ENCODE data around the gene UAP1L1. TPM values are rescaled to one million over a fixed set of nuclear protein-coding genes. Genes with fewer than 3 reads are reported as not detected.

UAP1L1 gene
- total RNA-seq, 3 donors from 2014 or later, result 6.7 to 12.0 (median 6.9) TPM

- intact Hi-C loops (cut with DNase I; ENCODE audit: low total_unique reads), result no loop called here
These were observed 38.4 kb upstream of the UAP1L1 start for GRCh38 chr9:137038916-137039315.

DNA sequence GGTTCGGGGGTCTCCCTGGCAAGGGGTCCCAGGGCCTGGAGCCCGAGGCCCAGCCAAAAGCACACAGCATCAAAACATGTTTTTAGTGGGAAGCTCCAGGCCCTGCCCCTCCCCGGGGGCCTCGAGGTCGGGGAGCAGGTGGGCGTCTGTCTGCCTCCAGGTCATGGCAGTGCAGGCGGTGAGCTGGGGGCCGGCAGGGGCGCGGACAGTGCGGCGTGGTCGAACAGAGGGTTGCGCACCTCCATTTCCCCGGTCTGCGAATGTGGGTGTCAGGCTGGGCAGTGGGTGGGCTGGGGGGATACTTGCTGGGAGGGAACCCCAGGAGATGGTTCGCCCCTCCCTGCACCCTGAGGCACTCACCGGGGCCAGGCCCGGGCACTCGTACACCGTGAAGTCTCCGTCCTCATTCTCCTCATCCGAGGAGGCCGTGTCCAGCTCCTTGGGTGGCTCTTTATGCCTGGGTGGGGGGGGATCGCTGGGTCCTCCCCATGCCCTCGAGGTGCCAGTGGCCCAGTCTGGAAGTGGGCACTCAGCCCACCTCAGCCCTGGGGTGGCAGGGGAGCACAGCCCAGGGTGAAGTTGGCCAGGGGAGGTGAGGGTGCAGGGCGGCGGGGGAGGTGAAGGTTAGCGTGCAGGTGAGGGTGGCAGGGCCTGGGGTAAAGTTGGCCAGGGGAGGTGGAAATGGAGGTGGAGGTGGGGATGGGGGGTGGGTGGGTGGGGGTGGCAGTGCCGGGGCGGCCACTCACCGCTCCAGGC lies 37.5 kb upstream of the UAP1L1 start:
- Histone ChIP-seq H3K36me3 (no peaks in the 10 kb centered on the region), H3K9me3 (no peaks in the 10 kb centered on the region), H3K4me3 (no peak overlapping the region), H3K4me1 (peaks cover 3 to 9% of the 10 kb centered on the region in 2 donors), H3K27ac (no peak overlapping the region), H3K27me3 (no peaks in the 10 kb centered on the region)
- TF ChIP-seq POLR2A (IDR thresholded peaks at IDR 0.05), result no peak
- TF ChIP-seq POLR2AphosphoS5 (IDR thresholded peaks at IDR 0.05), result no peak
- TF ChIP-seq, protein P1, sequence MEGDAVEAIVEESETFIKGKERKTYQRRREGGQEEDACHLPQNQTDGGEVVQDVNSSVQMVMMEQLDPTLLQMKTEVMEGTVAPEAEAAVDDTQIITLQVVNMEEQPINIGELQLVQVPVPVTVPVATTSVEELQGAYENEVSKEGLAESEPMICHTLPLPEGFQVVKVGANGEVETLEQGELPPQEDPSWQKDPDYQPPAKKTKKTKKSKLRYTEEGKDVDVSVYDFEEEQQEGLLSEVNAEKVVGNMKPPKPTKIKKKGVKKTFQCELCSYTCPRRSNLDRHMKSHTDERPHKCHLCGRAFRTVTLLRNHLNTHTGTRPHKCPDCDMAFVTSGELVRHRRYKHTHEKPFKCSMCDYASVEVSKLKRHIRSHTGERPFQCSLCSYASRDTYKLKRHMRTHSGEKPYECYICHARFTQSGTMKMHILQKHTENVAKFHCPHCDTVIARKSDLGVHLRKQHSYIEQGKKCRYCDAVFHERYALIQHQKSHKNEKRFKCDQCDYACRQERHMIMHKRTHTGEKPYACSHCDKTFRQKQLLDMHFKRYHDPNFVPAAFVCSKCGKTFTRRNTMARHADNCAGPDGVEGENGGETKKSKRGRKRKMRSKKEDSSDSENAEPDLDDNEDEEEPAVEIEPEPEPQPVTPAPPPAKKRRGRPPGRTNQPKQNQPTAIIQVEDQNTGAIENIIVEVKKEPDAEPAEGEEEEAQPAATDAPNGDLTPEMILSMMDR (IDR thresholded peaks at IDR 0.05), result no peak
- DNase-seq (ENCODE audit: low spot score in 2 of 2), result no peak
- intact Hi-C loops (cut with DNase I; ENCODE audit: low total_unique reads), result no loop called here

More at GRCh38 chr9:137038916-137039315, 38.4 kb upstream of the UAP1L1 start:
- no peak overlapping the region for H3K4me3 ChIP-seq
- no peak overlapping the region for H3K27ac ChIP-seq
- DNase-seq (ENCODE audit: low spot score in 2 of 2), result no peak
- H3K4me1 ChIP-seq, result peaks cover 7 to 9% of the 10 kb centered on the region in 2 donors
- no peak for TF ChIP-seq POLR2A (IDR thresholded peaks at IDR 0.05)
- TF ChIP-seq, protein P1 (IDR thresholded peaks at IDR 0.05), result no peak
- no peaks in the 10 kb centered on the region for H3K27me3 ChIP-seq
- H3K9me3 ChIP-seq, result no peaks in the 10 kb centered on the region
- no peaks in the 10 kb centered on the region for H3K36me3 ChIP-seq

DNA sequence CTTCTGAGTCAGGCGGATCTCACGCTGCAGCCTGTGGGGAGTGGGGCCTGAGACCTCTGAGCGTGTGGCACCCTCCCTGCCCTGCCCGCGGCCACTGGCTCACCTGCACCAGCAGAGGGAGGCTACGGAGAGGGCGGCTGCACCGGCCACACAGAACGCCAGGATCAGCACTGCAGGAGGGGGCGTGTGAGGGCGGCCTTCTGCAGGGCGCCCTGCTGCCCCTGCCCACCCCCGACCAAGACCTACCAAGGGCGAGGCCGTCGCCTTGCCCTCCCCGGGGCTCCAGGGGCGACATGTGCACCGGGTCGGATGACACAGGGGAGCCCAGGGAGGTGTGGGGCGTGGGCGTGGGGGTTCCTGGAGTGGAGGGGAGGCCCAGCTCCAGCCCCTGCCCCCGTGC lies 36.7 kb upstream of the UAP1L1 start:
- Histone ChIP-seq H3K4me1 (peaks cover 5 to 12% of the 10 kb centered on the region in 2 donors), H3K36me3 (no peaks in the 10 kb centered on the region), H3K4me3 (peak overlapping the region in 2 of 3 donors; percentile 13 to 17), H3K27me3 (no peaks in the 10 kb centered on the region), H3K27ac (no peak overlapping the region), H3K9me3 (no peaks in the 10 kb centered on the region)
- TF ChIP-seq POLR2A (IDR thresholded peaks at IDR 0.05), result no peak
- TF ChIP-seq POLR2AphosphoS5 (IDR thresholded peaks at IDR 0.05), result no peak
- intact Hi-C loops (cut with DNase I; ENCODE audit: low total_unique reads), result no loop called here
- no peak for DNase-seq (ENCODE audit: low spot score in 2 of 2)

GRCh38 chr9:137041124-137041523 lies 36.2 kb upstream of the UAP1L1 start:
- H3K27me3 ChIP-seq, result no peaks in the 10 kb centered on the region
- H3K36me3 ChIP-seq, result no peaks in the 10 kb centered on the region
- peaks cover 9 to 12% of the 10 kb centered on the region in 2 donors for H3K4me1 ChIP-seq
- TF ChIP-seq, protein P1 (IDR thresholded peaks at IDR 0.05), result no peak
- TF ChIP-seq POLR2A (IDR thresholded peaks at IDR 0.05) (no peak), POLR2AphosphoS5 (IDR thresholded peaks at IDR 0.05) (no peak)
- intact Hi-C loops (cut with DNase I; ENCODE audit: low total_unique reads), result no loop called here
- H3K9me3 ChIP-seq, result no peaks in the 10 kb centered on the region
- peak overlapping the region in 2 of 3 donors; percentile 17 to 41 for H3K4me3 ChIP-seq
- no peak for DNase-seq (ENCODE audit: low spot score in 2 of 2)
- no peak overlapping the region for H3K27ac ChIP-seq

GRCh38 chr9:137042751-137043727 lies 34.3 kb upstream of the UAP1L1 start:
- intact Hi-C loops (cut with DNase I; ENCODE audit: low total_unique reads), result no loop called here
- H3K9me3 ChIP-seq, result no peaks in the 10 kb centered on the region
- H3K4me1 ChIP-seq, result peaks cover 10 to 12% of the 10 kb centered on the region in 2 donors
- H3K27me3 ChIP-seq, result peaks cover 0 to 11% of the 10 kb centered on the region in 2 donors
- TF ChIP-seq POLR2A (IDR thresholded peaks at IDR 0.05), result no peak
- peak overlapping the region in 1 of 2 donors; percentile 66 for H3K27ac ChIP-seq
- DNase-seq (ENCODE audit: low spot score in 2 of 2), result no peak
- no peaks in the 10 kb centered on the region for H3K36me3 ChIP-seq
- H3K4me3 ChIP-seq, result peak overlapping the region; percentile 15 to 91 (median 28)

Data from breast epithelium (tissue), 4 donors.